Adrenal gland (tissue), 12 donors: ENCODE results near the gene ATG2B. TPM values are rescaled to one million over a fixed set of nuclear protein-coding genes. Genes with fewer than 3 reads are reported as not detected.

Experiments
- DNase-seq, 7 donors: peaks; one replicate each; pipeline ENCODE4 v3.0.0-alpha.2; 2019 to 2020
- H3K27ac ChIP-seq, 5 donors: fragments of 200-600 bp; sonication (generic) in 4 of 5; 1 replicate in 3 of 5; 2 replicates in 2 of 5; pipeline versions ENCODE4 v1.5.1 to v1.8.0; 2016 to 2020; ENCODE audit warnings: mild to moderate bottlenecking in 1 of 5
- H3K27me3 ChIP-seq: fragments of 200-600 bp; 2 replicates; pipeline ENCODE4 v1.8.0; 2021
- H3K36me3 ChIP-seq, 2 donors: fragments of 200-600 bp; replicated peaks in 1 of 2; 1 replicate in 1 of 2; 2 replicates in 1 of 2; pipeline versions ENCODE4 v1.5.1 to v1.8.0; 2018 to 2022
- H3K4me1 ChIP-seq, 2 donors: fragments of 200-600 bp; replicated peaks in 1 of 2; 1 replicate in 1 of 2; 2 replicates in 1 of 2; pipeline versions ENCODE4 v1.5.1 to v1.8.0; 2018 to 2021
- H3K4me3 ChIP-seq, 4 donors: fragments of 200-600 bp; sonication (generic) in 3 of 4; one replicate each; pipeline ENCODE4 v1.5.1; 2016 to 2018
- H3K9me3 ChIP-seq, 3 donors: fragments of 200-600 bp; sonication (generic) in 1 of 3; replicated peaks in 1 of 3; 1 replicate in 2 of 3; 2 replicates in 1 of 3; pipeline versions ENCODE4 v1.5.1 to v1.8.0; 2016 to 2021
- POLR2A ChIP-seq, 2 donors: fragments of 450-650 bp; IDR thresholded peaks; one replicate each; pipeline ENCODE4 v1.6.1; 2017; ENCODE audit warnings: antibody characterized with exemption in 2 of 2, mild to moderate bottlenecking in 2 of 2, moderate library complexity in 1 of 2
- WGBS, 4 donors: extraction: QIAGEN DNeasy Blood & Tissue Kit in 2 of 4; methylation state at CpG; one replicate each; pipeline versions ENCODE4 v1.1.5 to v1.1.7; 2013 to 2017; 5-methylcytosine and 5-hydroxymethylcytosine counted together
- intact Hi-C, 2 donors: fragments of 100-400 bp; cut with DNase I; formaldehyde crosslinking; loops; one replicate each; pipeline versions ENCODE4 v1.14.1 to v1.15.0; 2022 to 2023
- polyA plus RNA-seq, 3 donors: library from polyadenylated mRNA; stranded (reverse); fragments of 200-250 nt in 2 of 3; fragments of 350-450 nt in 1 of 3; fragmentation: Illumina TruSeq in 1 of 3; extraction: RNeasy Lipid Tissue Mini Kit (QIAGEN cat#74804) in 1 of 3; gene quantifications; one replicate each; pipeline ENCODE4 v1.2.3, GENCODE V29; 2013 to 2014
- total RNA-seq, 9 donors: library from RNA; depleted of rRNA in 4 of 9; stranded (reverse); fragments of >200 nt in 4 of 9; fragments of 120-200 nt in 1 of 9; fragmentation: NEBNext Ultra II Directional in 1 of 9; extraction: Animal tissue kit (Norgen Biotek cat#: 25700) in 1 of 9; gene quantifications; one replicate each; pipeline versions ENCODE4 v1.1.0 to v1.2.4, GENCODE V29; 2013 to 2023
- TF ChIP-seq, protein P1 (sequence below), 6 experiments: fragments of 450-650 bp in 4 of 6; fragments of 200-600 bp in 2 of 6; sonication (generic) in 1 of 6; IDR thresholded peaks; 1 replicate in 5 of 6; 2 replicates in 1 of 6; pipeline versions ENCODE4 v1.5.1 to v1.8.0; 2016 to 2021; ENCODE audit warnings: antibody characterized with exemption in 6 of 6, mild to moderate bottlenecking in 2 of 6, moderate library complexity in 1 of 6
- donor health status: healthy with polysubstance abuse.
- donor health status: Bipolar disorder and iron deficiency.
- donor health status: DM: yes; HTN: yes; CAD: no.
- donor health status: DM: no; HTN: no; CAD: no.
- donor health status: DM: no; HTN: no; CAD: no.
- donor health status: DM: yes; HTN: yes; CAD: no.

The ATG2B gene
- total and polyA plus RNA-seq, 12 donors: 8.3 to 34.8 (median 18.5) TPM

DNA sequence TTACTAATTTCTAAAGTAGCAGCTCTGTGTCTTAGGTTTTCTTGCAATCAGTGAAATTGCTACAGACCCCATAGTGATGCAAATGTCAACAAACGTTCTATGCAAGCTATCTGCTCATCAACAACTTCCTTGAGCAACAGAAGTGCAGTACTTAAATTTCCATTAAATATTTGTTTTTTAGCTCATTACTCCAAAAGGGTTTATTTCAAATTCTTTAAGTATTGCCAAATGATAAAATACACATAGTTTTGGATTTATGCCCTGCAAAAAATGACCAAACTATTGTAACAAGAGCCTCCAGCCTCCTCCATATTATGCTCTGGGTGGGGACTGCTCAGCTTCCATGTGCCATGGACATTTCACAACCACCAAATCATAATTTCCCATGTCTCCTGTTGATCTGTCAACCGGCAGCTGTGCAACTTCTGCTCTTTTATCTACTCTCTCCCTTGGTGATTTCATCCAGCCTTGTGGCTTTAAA is 102.8 kb downstream of the ATG2B start:
- Histone ChIP-seq H3K27me3 (no peaks in the 10 kb centered on the region), H3K9me3 (no peaks in the 10 kb centered on the region), H3K4me1 (no peaks in the 10 kb centered on the region), H3K27ac (no peak overlapping the region), H3K4me3 (no peak overlapping the region), H3K36me3 (no peaks in the 10 kb centered on the region)
- intact Hi-C loops: no loop called here
- no peak for DNase-seq
- TF ChIP-seq, protein P1, sequence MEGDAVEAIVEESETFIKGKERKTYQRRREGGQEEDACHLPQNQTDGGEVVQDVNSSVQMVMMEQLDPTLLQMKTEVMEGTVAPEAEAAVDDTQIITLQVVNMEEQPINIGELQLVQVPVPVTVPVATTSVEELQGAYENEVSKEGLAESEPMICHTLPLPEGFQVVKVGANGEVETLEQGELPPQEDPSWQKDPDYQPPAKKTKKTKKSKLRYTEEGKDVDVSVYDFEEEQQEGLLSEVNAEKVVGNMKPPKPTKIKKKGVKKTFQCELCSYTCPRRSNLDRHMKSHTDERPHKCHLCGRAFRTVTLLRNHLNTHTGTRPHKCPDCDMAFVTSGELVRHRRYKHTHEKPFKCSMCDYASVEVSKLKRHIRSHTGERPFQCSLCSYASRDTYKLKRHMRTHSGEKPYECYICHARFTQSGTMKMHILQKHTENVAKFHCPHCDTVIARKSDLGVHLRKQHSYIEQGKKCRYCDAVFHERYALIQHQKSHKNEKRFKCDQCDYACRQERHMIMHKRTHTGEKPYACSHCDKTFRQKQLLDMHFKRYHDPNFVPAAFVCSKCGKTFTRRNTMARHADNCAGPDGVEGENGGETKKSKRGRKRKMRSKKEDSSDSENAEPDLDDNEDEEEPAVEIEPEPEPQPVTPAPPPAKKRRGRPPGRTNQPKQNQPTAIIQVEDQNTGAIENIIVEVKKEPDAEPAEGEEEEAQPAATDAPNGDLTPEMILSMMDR (IDR thresholded peaks at IDR 0.05): no peak
- TF ChIP-seq POLR2A (IDR thresholded peaks at IDR 0.05): no peak
- 53 to 63% (median 56%) methylated on average over 2 of the region's 2 CpGs for WGBS, 4 donors

GRCh38 chr14:96257900-96258299 is 105.2 kb downstream of the ATG2B start:
- DNase-seq: no peak
- Histone ChIP-seq H3K36me3 (no peaks in the 10 kb centered on the region), H3K4me1 (no peaks in the 10 kb centered on the region), H3K27ac (no peak overlapping the region), H3K9me3 (no peaks in the 10 kb centered on the region), H3K27me3 (no peaks in the 10 kb centered on the region), H3K4me3 (no peak overlapping the region)
- no peak for TF ChIP-seq POLR2A (IDR thresholded peaks at IDR 0.05)
- TF ChIP-seq, protein P1 (IDR thresholded peaks at IDR 0.05): no peak
- intact Hi-C loops: no loop called here

GRCh38 chr14:96257056-96257455 is 106.1 kb downstream of the ATG2B start:
- WGBS, 4 donors: 56 to 66% (median 65%) methylated on average over 6 to 8 of the region's 8 CpGs
- Histone ChIP-seq H3K27ac (no peak overlapping the region), H3K4me1 (no peaks in the 10 kb centered on the region), H3K27me3 (no peaks in the 10 kb centered on the region), H3K4me3 (no peak overlapping the region), H3K9me3 (no peaks in the 10 kb centered on the region), H3K36me3 (no peaks in the 10 kb centered on the region)
- no peak for DNase-seq
- intact Hi-C loops: no loop called here
- TF ChIP-seq, protein P1 (IDR thresholded peaks at IDR 0.05): no peak
- TF ChIP-seq POLR2A (IDR thresholded peaks at IDR 0.05): no peak

DNA sequence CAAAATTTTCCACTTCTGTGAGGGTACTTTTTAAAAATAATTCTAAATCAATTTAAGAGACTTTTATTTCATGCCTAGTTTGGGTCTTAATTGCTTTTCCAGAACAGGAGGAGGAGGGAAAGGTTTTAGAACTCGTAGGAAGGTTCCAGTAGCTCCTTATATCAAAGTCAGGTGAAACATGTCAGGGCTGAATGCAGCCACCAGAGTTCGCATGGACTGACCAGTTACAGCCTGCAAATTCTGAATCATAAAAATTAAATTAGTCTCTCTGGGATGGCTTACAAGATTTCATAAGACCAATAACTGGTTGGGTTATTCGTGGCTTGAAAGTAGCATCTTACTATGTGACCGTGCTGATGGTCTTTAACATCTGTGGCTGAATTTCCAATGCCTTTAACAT is 106.7 kb downstream of the ATG2B start:
- Histone ChIP-seq H3K27me3 (no peaks in the 10 kb centered on the region), H3K27ac (no peak overlapping the region), H3K36me3 (no peaks in the 10 kb centered on the region), H3K4me1 (no peaks in the 10 kb centered on the region), H3K4me3 (no peak overlapping the region), H3K9me3 (no peaks in the 10 kb centered on the region)
- 69 to 76% (median 72%) methylated on average over 4 of the region's 4 CpGs for WGBS, 4 donors
- intact Hi-C loops: no loop called here
- no peak for DNase-seq
- TF ChIP-seq POLR2A (IDR thresholded peaks at IDR 0.05): no peak
- TF ChIP-seq, protein P1 (IDR thresholded peaks at IDR 0.05): no peak
